Stimulated activated CD4-positive, alpha-beta T cell treated with anti-CD3 and anti-CD28 coated beads, Interleukin-12 subunit alpha, Interleukin-12 subunit beta, amount 100 ng/mL, for 4 hours (primary cell): ENCODE measurements around the gene GPC5.
"Not testable (repeated sequence)": the region's sequence is repeated elsewhere in the genome, so short reads cannot be mapped to it uniquely, and the experiment has no call there.

ENCODE experiments used
- DNase-seq: peaks from one replicate; pipeline ENCODE4 v3.0.0-alpha.2; 2020

The GPC5 gene

DNA sequence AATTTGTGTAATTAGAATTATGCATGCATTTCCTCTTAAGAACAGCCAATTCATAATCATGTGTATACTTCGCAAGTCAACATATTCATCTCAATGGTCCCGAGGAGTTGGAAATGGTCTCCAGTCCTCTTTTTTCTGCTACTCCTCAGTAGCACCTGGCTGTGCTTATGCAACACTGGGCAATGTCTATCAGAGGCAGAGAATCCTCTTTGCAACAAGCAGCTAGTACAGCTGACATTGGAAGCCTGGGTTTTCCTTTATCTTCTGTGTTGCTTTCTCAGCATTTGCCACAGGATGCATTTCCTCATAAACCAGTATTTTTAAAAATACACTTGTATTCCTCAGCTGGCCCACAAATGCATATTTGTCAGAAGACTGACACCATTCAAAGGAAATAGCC is 1422.9 kb downstream of the GPC5 start:
- DNase-seq = no peak

DNA sequence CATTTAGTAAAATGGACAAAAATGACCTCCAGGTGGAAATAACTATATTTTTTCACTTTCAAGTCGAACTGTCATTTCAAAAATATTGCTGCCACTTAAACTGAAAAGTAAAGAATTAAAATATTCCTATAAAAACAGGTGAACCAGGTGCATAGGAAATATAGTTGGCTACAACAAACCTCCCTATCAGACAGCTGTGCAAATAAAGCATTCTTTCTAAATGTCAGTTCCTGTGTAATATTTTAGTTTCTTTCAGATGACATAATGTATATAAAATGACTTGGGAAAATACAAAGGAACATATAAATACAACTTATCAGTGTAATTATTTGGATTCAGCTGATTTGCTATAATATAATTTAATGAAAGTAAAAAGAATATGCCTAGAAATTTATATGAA is 1424.6 kb downstream of the GPC5 start:
- DNase-seq = no peak

DNA sequence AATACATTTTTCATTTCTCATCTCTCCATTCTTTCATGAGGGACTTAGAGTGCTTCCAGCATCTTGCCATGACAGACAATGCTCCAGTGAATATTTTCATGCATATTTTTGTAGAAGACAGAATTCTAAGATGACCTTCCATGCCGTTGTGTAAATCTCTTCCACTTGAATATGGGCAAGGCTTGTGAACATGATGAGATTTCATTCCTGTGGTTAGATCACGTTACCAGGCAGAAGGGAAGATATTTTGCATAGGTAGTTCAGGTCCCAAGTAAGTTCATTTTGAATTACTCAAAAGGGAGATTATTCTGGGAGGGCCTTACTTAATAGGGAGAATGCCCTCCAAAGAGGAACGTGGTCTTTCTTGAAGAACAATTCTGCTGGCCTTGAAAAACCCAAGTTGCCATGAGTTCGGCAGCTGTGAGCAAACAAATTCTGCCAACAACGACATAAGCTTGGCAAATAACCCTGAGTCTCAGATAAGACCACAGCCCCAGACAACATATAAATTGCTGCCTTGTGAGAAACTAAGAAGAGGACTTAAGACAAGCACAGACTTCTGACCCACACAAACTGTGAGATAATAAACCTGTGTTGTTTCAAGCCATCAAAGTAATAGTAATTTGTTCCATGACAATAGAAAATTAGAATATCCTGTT is 1427.6 kb downstream of the GPC5 start:
- no peak for DNase-seq

- DNase-seq = no peak
Measured at GRCh38 chr13:92827503-92827902, 1429.1 kb downstream of the GPC5 start.

- DNase-seq = no peak
Measured at GRCh38 chr13:92829930-92830329, 1431.5 kb downstream of the GPC5 start.

GRCh38 chr13:92830821-92831220 is 1432.4 kb downstream of the GPC5 start:
- DNase-seq = no peak

DNA sequence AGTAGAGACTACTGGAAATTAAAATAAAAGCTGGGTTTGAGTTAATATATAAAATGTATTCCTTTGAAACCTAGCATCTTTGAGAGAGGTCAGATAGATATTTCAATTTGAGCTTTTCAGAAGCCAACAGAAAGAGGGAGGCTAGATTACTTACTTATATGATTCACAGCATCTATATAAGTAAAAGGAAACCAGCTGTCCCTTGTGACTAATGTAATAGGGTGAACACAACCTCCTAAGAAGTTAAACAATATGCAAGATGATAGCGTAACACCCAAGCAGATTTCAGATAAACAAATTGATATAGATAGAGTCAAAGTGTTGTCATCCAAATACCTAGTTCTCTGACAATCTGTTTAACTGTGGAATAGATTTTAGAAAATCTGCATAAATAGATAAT is 1434.7 kb downstream of the GPC5 start:
- no peak for DNase-seq

- DNase-seq = no peak
Measured at GRCh38 chr13:92836171-92836570, 1437.8 kb downstream of the GPC5 start.

GRCh38 chr13:92838786-92839185 is 1440.4 kb downstream of the GPC5 start:
- no peak for DNase-seq

- no peak for DNase-seq
Measured at GRCh38 chr13:92842145-92842544, 1443.7 kb downstream of the GPC5 start.

DNA sequence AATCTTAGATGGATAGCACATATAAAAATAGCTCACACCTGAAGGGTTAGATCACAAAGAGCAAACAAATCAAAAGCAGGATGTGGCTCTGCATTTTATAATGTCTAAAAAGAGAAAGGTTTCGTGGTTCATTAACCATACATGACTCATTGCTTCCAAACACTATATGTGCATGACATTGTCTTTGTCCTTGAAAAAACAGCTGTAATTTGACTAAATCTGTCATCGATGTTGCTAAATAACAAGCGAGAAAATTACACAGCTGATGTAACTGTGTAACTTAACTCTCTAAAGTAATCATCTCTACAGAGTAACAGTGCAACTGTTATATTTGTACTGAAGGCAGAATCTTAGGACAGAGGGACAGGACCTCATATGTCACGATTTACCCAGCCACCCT is 1445.1 kb downstream of the GPC5 start:
- DNase-seq = no peak

DNA sequence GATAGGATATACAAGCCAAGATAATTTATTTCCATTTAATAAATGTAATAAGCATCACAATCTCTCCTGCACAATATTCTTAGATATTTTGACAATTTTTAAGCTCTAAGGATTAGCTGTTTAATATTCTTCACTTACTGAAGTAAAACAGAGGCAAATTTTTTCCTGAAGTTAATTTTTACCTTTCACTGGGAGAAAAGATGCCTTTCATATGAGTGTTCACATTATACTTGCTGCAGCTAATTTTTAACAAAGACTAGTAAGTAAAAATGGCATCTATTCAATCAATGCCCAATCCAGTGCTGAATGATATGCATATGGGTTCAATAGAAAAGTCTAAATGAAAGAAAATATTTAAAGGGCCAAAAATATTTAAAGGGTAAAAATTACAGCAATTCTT is 1451.0 kb downstream of the GPC5 start:
- no peak for DNase-seq

- DNase-seq = no peak
Measured at GRCh38 chr13:92864584-92865284, 1466.3 kb downstream of the GPC5 start.

GRCh38 chr13:92873029-92873428 is 1474.6 kb downstream of the GPC5 start:
- no peak for DNase-seq

GRCh38 chr13:92886535-92887077 is 1488.2 kb downstream of the GPC5 start:
- DNase-seq = no peak

GRCh38 chr13:92894447-92894846 is 1496.0 kb downstream of the GPC5 start:
- no peak for DNase-seq

- no peak for DNase-seq
Measured at GRCh38 chr13:92896842-92897241, 1498.4 kb downstream of the GPC5 start.

- DNase-seq = not testable (repeated sequence)
Measured at GRCh38 chr13:92898946-92899345, 1500.5 kb downstream of the GPC5 start.

- no peak for DNase-seq
Measured at GRCh38 chr13:92900446-92900845, 1502.0 kb downstream of the GPC5 start.

DNA sequence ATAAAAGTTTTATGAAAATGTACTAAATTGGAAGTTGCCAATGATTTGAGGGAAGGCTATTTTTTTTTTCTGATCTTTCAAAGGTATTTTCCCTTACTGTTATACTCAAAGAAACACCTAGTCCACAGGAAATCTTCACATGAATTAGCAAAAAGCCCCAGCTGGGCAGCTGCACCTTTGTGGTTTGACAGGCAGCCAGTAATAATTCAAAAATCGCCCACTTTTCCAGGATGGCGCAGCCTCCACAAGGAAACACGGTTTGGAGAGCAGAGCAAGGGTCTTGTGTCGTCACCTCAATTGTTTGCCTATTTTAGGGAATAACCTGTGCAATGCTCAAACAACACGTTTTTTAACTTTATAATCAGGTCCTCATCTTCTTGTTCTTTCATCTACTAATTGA is 1503.3 kb downstream of the GPC5 start:
- DNase-seq = no peak

GRCh38 chr13:92912629-92913028 is 1514.2 kb downstream of the GPC5 start:
- no peak for DNase-seq

DNA sequence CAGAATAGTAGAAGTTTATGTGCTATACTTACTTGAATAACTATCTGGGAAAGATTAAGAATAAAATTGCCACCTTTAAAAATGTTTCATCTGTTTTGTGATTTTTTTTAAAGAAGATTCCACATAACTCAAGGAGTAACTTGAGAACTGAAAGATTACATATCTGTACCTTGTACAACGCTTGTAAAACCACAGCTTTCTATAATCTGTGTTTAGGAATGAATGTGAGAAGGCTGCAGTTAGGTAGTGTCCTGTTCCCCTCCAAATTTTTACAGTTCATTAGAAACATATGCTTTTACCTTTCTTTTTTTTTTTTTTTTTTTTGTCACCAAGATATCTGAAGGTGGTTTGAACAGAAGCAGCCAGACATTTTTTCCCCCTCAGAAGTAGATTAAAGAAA is 1515.4 kb downstream of the GPC5 start:
- DNase-seq = no peak
